H1 (cell line): ENCODE measurements around the gene ZDHHC8. TPM values are rescaled to one million over a fixed set of nuclear protein-coding genes. Genes with fewer than 3 reads are reported as not detected.
A peak's percentile ranks its signal among the peaks of the same experiment; 100 is the strongest.

Source experiments
- CTCF ChIA-PET: fragments of 300-600 bp; sonication (Branson Sonifier 250); formaldehyde crosslinking; loops from one replicate; lab custom pipeline; 2021; ENCODE audit not compliant: partially characterized antibody; lab: Charles Lee
- POLR2A ChIA-PET: fragments of 300-600 bp; sonication (Branson Sonifier 250); formaldehyde crosslinking; loops from one replicate; lab custom pipeline; 2021; ENCODE audit warnings: inconsistent platforms; ENCODE audit not compliant: partially characterized antibody; lab: Charles Lee
- DNase-seq, 2 experiments: peaks; one replicate each; pipeline versions ENCODE4 v3.0.0 to v3.0.0-alpha.2; 2010 to 2022; ENCODE audit warnings: low spot score in 2 of 2, low read depth in 1 of 2, mixed read lengths in 1 of 2
- FAIRE-seq: peaks from 2 replicates; lab custom pipeline; 2011; peaks lifted over from hg19 to GRCh38; lab: Jason Lieb, UNC
- H2AFZ ChIP-seq: 2 replicates; pipeline ENCODE4 v1.8.1; 2012; ENCODE audit warnings: low read length, inconsistent platforms
- H2AK5ac ChIP-seq: 2 replicates; pipeline ENCODE4 v1.6.1; 2013; ENCODE audit warnings: low read depth, low read length
- H2BK120ac ChIP-seq: replicated peaks from 2 replicates; pipeline ENCODE3; 2013; ENCODE audit warnings: low read depth, low read length, inconsistent platforms
- H2BK12ac ChIP-seq: 2 replicates; pipeline ENCODE4 v1.6.1; 2013; ENCODE audit warnings: low read depth, low read length
- H2BK15ac ChIP-seq: 2 replicates; pipeline ENCODE4 v1.6.1; 2013; ENCODE audit warnings: low read length
- H2BK20ac ChIP-seq: 2 replicates; pipeline ENCODE4 v1.6.1; 2013; ENCODE audit warnings: low read length
- H2BK5ac ChIP-seq: 2 replicates; pipeline ENCODE4 v1.6.1; 2013; ENCODE audit warnings: low read depth, low read length
- H3K14ac ChIP-seq: 2 replicates; pipeline ENCODE4 v1.6.1; 2013; ENCODE audit warnings: inconsistent platforms; ENCODE audit not compliant: insufficient read length
- H3K18ac ChIP-seq: 2 replicates; pipeline ENCODE4 v1.6.1; 2013; ENCODE audit warnings: low read length; ENCODE audit errors: extremely low read depth
- H3K23ac ChIP-seq: 2 replicates; pipeline ENCODE4 v1.6.1; 2013; ENCODE audit warnings: inconsistent platforms; ENCODE audit not compliant: insufficient read length
- H3K23me2 ChIP-seq: 2 replicates; pipeline ENCODE4 v1.6.1; 2013; ENCODE audit warnings: low read depth, low read length
- H3K27ac ChIP-seq: 2 replicates; pipeline ENCODE4 v1.6.1; 2011; ENCODE audit warnings: low read depth, low read length, inconsistent platforms
- H3K27me3 ChIP-seq, 4 experiments: replicated peaks in 1 of 4; 1 replicate in 1 of 4; 2 replicates in 3 of 4; pipeline versions ENCODE4 v1.6.1 to v1.8.1; 2011 to 2013; ENCODE audit warnings: low read length in 3 of 4, mild to moderate bottlenecking in 3 of 4, inconsistent platforms in 2 of 4, mixed read lengths in 2 of 4, moderate library complexity in 1 of 4; ENCODE audit not compliant: control insufficient read depth in 3 of 4, insufficient read depth in 3 of 4; ENCODE audit errors: extremely low read depth in 1 of 4
- H3K36me3 ChIP-seq, 4 experiments: 2 replicates each; pipeline versions ENCODE4 v1.6.1 to v1.8.1; 2011 to 2013; ENCODE audit warnings: mild to moderate bottlenecking in 4 of 4, low read length in 3 of 4, moderate library complexity in 2 of 4, control low read depth in 1 of 4, inconsistent platforms in 1 of 4; ENCODE audit not compliant: insufficient read depth in 4 of 4, control insufficient read depth in 2 of 4
- H3K4ac ChIP-seq: replicated peaks from 2 replicates; pipeline ENCODE3; 2013; ENCODE audit warnings: low read length, low read depth, mixed read lengths, inconsistent platforms; ENCODE audit not compliant: insufficient read length
- H3K4me1 ChIP-seq, 4 experiments: replicated peaks in 1 of 4; 1 replicate in 1 of 4; 2 replicates in 3 of 4; pipeline versions ENCODE4 v1.6.1 to v1.8.1; 2011 to 2013; ENCODE audit warnings: low read length in 3 of 4, inconsistent platforms in 2 of 4, mixed read lengths in 1 of 4; ENCODE audit not compliant: insufficient read depth in 4 of 4, control insufficient read depth in 3 of 4
- H3K4me2 ChIP-seq, 2 experiments: 2 replicates each; pipeline versions ENCODE4 v1.6.1 to v1.8.1; 2011 to 2013; ENCODE audit warnings: low read depth in 2 of 2, low read length in 2 of 2, control low read depth in 1 of 2, inconsistent platforms in 1 of 2, mild to moderate bottlenecking in 1 of 2; ENCODE audit not compliant: insufficient read depth in 1 of 2
- H3K4me3 ChIP-seq, 4 experiments: fragments of 200-600, 300-600 bp in 1 of 4; sonication (generic), shearing (Covaris generic), sonication (Bioruptor Twin) in 1 of 4; 2 replicates each; pipeline versions ENCODE4 v1.5.1 to v1.8.1; 2011 to 2016; ENCODE audit warnings: low read length in 4 of 4, low read depth in 3 of 4, control low read depth in 2 of 4, inconsistent platforms in 2 of 4, mild to moderate bottlenecking in 2 of 4, mixed read lengths in 1 of 4, moderate library complexity in 1 of 4; ENCODE audit not compliant: insufficient read depth in 2 of 4; ENCODE audit errors: extremely low read depth in 1 of 4
- H3K56ac ChIP-seq: replicated peaks from 2 replicates; pipeline ENCODE3; 2013; ENCODE audit warnings: low read depth, mild to moderate bottlenecking, mixed read lengths, low read length, inconsistent platforms; ENCODE audit not compliant: insufficient read length
- H3K79me1 ChIP-seq: 2 replicates; pipeline ENCODE4 v1.6.1; 2013; ENCODE audit warnings: low read depth, low read length, control low read depth
- H3K79me2 ChIP-seq, 2 experiments: 2 replicates each; pipeline versions ENCODE4 v1.6.1 to v1.8.1; 2012 to 2013; ENCODE audit warnings: low read length in 2 of 2, mild to moderate bottlenecking in 2 of 2, inconsistent platforms in 1 of 2; ENCODE audit not compliant: insufficient read depth in 2 of 2, control insufficient read depth in 1 of 2
- H3K9ac ChIP-seq, 4 experiments: replicated peaks in 1 of 4; 1 replicate in 1 of 4; 2 replicates in 3 of 4; pipeline versions ENCODE4 v1.6.1 to v1.8.1; 2011 to 2013; ENCODE audit warnings: low read depth in 3 of 4, low read length in 3 of 4, control low read depth in 2 of 4, mild to moderate bottlenecking in 2 of 4, moderate library complexity in 2 of 4, inconsistent platforms in 1 of 4; ENCODE audit errors: extremely low read depth in 1 of 4
- H3K9me3 ChIP-seq, 2 experiments: 2 replicates each; pipeline versions ENCODE4 v1.6.1 to v1.8.1; 2012 to 2013; ENCODE audit warnings: mild to moderate bottlenecking in 2 of 2, moderate library complexity in 2 of 2, control low read depth in 1 of 2, inconsistent platforms in 1 of 2, low read depth in 1 of 2, low read length in 1 of 2, mixed read lengths in 1 of 2; ENCODE audit not compliant: insufficient read depth in 2 of 2
- H4K20me1 ChIP-seq, 2 experiments: replicated peaks in 1 of 2; 2 replicates each; pipeline versions ENCODE3 to v1.8.1; 2011 to 2013; ENCODE audit warnings: inconsistent platforms in 2 of 2, low read length in 2 of 2, mild to moderate bottlenecking in 1 of 2; ENCODE audit not compliant: insufficient read depth in 2 of 2, control insufficient read depth in 1 of 2
- H4K5ac ChIP-seq: 2 replicates; pipeline ENCODE4 v1.6.1; 2013; ENCODE audit warnings: low read length, low read depth, mixed read lengths, inconsistent platforms; ENCODE audit not compliant: insufficient read length
- H4K8ac ChIP-seq: 2 replicates; pipeline ENCODE4 v1.8.0; 2013; ENCODE audit warnings: mild to moderate bottlenecking, moderate library complexity, low read length, inconsistent platforms; ENCODE audit not compliant: insufficient read depth; ENCODE audit errors: extremely low read depth
- H4K91ac ChIP-seq: replicated peaks from 2 replicates; pipeline ENCODE3; 2013; ENCODE audit warnings: low read length, mixed read lengths, inconsistent platforms; ENCODE audit not compliant: insufficient read length
- CBX8 ChIP-seq: fragments of 300-800, 300-1000 bp; sonication (generic); IDR thresholded peaks from 2 replicates; pipeline ENCODE4 v1.7.1; 2016; ENCODE audit warnings: low read depth, low read length, borderline replicate concordance
- HDAC2 ChIP-seq, 2 experiments: fragments of 300-600 bp in 1 of 2; sonication (generic) in 1 of 2; IDR thresholded peaks; 2 replicates each; pipeline ENCODE4 v1.6.1; 2011 to 2012; ENCODE audit warnings: low read depth in 2 of 2, low read length in 2 of 2, mild to moderate bottlenecking in 2 of 2, moderate library complexity in 2 of 2, borderline replicate concordance in 1 of 2, inconsistent platforms in 1 of 2
- HDAC6 ChIP-seq: IDR thresholded peaks from one replicate; pipeline ENCODE4 v1.7.1; 2012; ENCODE audit warnings: low read depth, mild to moderate bottlenecking, inconsistent platforms, low read length, moderate library complexity
- JUND ChIP-seq: IDR thresholded peaks from 2 replicates; pipeline ENCODE4 v1.6.1; 2011; ENCODE audit warnings: mild to moderate bottlenecking, improper control_type of control experiment, low read length
- MAFK ChIP-seq: IDR thresholded peaks from 2 replicates; pipeline ENCODE4 v1.6.1; 2012; ENCODE audit warnings: low read depth, mild to moderate bottlenecking, improper control_type of control experiment, low read length
- POLR2AphosphoS5 ChIP-seq: IDR thresholded peaks from 2 replicates; pipeline ENCODE4 v1.6.1; 2011; ENCODE audit warnings: low read depth, low read length
- RXRA ChIP-seq: IDR thresholded peaks from 2 replicates; pipeline ENCODE4 v1.6.1; 2011; ENCODE audit warnings: low read depth, mild to moderate bottlenecking, low read length, moderate library complexity; ENCODE audit not compliant: insufficient read depth
- SIN3A ChIP-seq, 2 experiments: IDR thresholded peaks in 1 of 2; conservative IDR thresholded peaks in 1 of 2; 2 replicates each; pipeline ENCODE4 v1.6.1; 2011 to 2012; ENCODE audit warnings: low read length in 2 of 2, improper control_type of control experiment in 1 of 2, low read depth in 1 of 2, mild to moderate bottlenecking in 1 of 2
- SP2 ChIP-seq: IDR thresholded peaks from 2 replicates; pipeline ENCODE4 v1.6.1; 2012; ENCODE audit warnings: mild to moderate bottlenecking, low read length, inconsistent platforms
- SP4 ChIP-seq: IDR thresholded peaks from 2 replicates; pipeline ENCODE4 v1.6.1; 2012; ENCODE audit warnings: low read length, inconsistent platforms
- SUZ12 ChIP-seq: fragments of 200-600 bp; sonication (generic); IDR thresholded peaks from 2 replicates; pipeline ENCODE4 v1.6.1; 2012; ENCODE audit warnings: mild to moderate bottlenecking, inconsistent platforms, low read length, moderate library complexity, mixed read lengths
- TAF7 ChIP-seq: optimal IDR thresholded peaks from 2 replicates; pipeline ENCODE3; 2011; ENCODE audit warnings: low read depth, mild to moderate bottlenecking, inconsistent platforms, low read length, moderate library complexity, borderline replicate concordance
- WGBS, 2 experiments: shearing (Covaris generic) in 1 of 2; methylation state at CpG; one replicate each; pipeline versions ENCODE4 v1.1.6 to v1.1.7; 2013 to 2015; ENCODE audit warnings: low lambda C conversion rate in 2 of 2, mixed read lengths in 2 of 2, inconsistent platforms in 1 of 2, low coverage in 1 of 2, missing lambda C conversion rate in 1 of 2; ENCODE audit not compliant: insufficient replicate concordance in 2 of 2, insufficient coverage in 1 of 2, insufficient read length in 1 of 2; ENCODE audit errors: extremely low coverage in 1 of 2, missing lambda C conversion rate in 1 of 2; 5-methylcytosine and 5-hydroxymethylcytosine counted together
- polyA plus RNA-seq, 7 experiments: library from polyadenylated mRNA; depleted of rRNA in 3 of 7; stranded (reverse) in 5 of 7; unstranded in 2 of 7; fragments of >200 nt in 5 of 7; fragments of 200-250 nt in 2 of 7; gene quantifications; 1 replicate in 5 of 7; 2 replicates in 1 of 7; 4 replicates in 1 of 7; pipeline versions ENCODE4 v1.2.1 to v1.2.3, GENCODE V29; 2011 to 2013; ENCODE audit warnings: missing spikeins in 2 of 7, mixed read lengths in 2 of 7
- total RNA-seq: library from RNA; stranded (reverse); fragmentation: NEBNext Ultra II Directional; extraction: Animal tissue kit (Norgen Biotek cat#: 25700); gene quantifications from 2 replicates; pipeline ENCODE4 v1.2.1, GENCODE V29; 2021

The ZDHHC8 gene
- total and polyA plus RNA-seq, 2 of the 8 experiments (the other 6 are each of a cell fraction or from before 2014, with no cell fraction given) = 18.6 to 65.6 TPM

GRCh38 chr22:20178075-20178914 lies 46.7 kb downstream of the ZDHHC8 start:
- H3K4me2 ChIP-seq = no peak overlapping the region
- no peak overlapping the region for H3K4ac ChIP-seq
- 93% methylated on average over 28 of the region's 29 CpGs; no CpG with 5 or more reads in 1 of the 2 experiments for WGBS, 2 experiments
- no peak overlapping the region for H2BK12ac ChIP-seq
- H3K14ac ChIP-seq = no peak overlapping the region
- H4K91ac ChIP-seq = no peak overlapping the region
- H4K20me1 ChIP-seq = peaks cover 0 to 2% of the 10 kb centered on the region in 2 experiments
- H2AFZ ChIP-seq = no peak overlapping the region
- H3K9me3 ChIP-seq = no peaks in the 10 kb centered on the region
- ChIA-PET POLR2A (interaction anchor here (0.5 to 1.0 kb wide), 2 partner anchors 24 to 140 kb away, joined by 3 to 5 read pairs; no protein-coding TSS in a partner anchor), CTCF (interaction anchor here (0.7 to 1.9 kb wide), 7 partner anchors 8 to 82 kb away, joined by 3 to 8 read pairs (median 4); no protein-coding TSS in a partner anchor)
- H3K4me1 ChIP-seq = peaks cover 0 to 8% (median 0%) of the 10 kb centered on the region in 4 experiments; a peak in 2 of 7 replicates
- no peak overlapping the region for H3K27ac ChIP-seq
- no peaks in the 10 kb centered on the region for H3K79me2 ChIP-seq
- H3K27me3 ChIP-seq = no peaks in the 10 kb centered on the region
- peak overlapping the region; percentile 51 for H4K8ac ChIP-seq
- no peak overlapping the region for H2AK5ac ChIP-seq
- H4K5ac ChIP-seq = no peak overlapping the region
- DNase-seq (no peak), FAIRE-seq (no peak)
- H3K23me2 ChIP-seq = no peaks in the 10 kb centered on the region
- no peak overlapping the region for H3K9ac ChIP-seq
- no peak overlapping the region for H3K4me3 ChIP-seq
- H2BK5ac ChIP-seq = no peak overlapping the region
- no peak overlapping the region for H3K18ac ChIP-seq
- no peak overlapping the region for H2BK20ac ChIP-seq
- no peaks in the 10 kb centered on the region for H3K36me3 ChIP-seq
- no peak overlapping the region for H2BK120ac ChIP-seq
- H3K56ac ChIP-seq = no peak overlapping the region
- no peak overlapping the region for H2BK15ac ChIP-seq
- H3K23ac ChIP-seq = no peak overlapping the region
- H3K79me1 ChIP-seq = no peaks in the 10 kb centered on the region
- no peak for TF ChIP-seq CBX8
- no peak for TF ChIP-seq SP2
- no peak for TF ChIP-seq HDAC6
- TF ChIP-seq TAF7 = no peak
- TF ChIP-seq RXRA = no peak
- TF ChIP-seq SP4 = no peak
- no peak for TF ChIP-seq HDAC2 (IDR thresholded peaks at IDR 0.05; ENCODE audit: borderline replicate concordance in 1 of 2, low read depth in 2 of 2, low read length in 2 of 2)
- TF ChIP-seq JUND = no peak
- TF ChIP-seq SIN3A (conservative IDR thresholded peaks at IDR 0.05 in 1 of 2, IDR thresholded peaks at IDR 0.05 in 1 of 2; ENCODE audit: low read depth in 1 of 2, low read length in 2 of 2) = no peak
- no peak for TF ChIP-seq MAFK
- TF ChIP-seq POLR2AphosphoS5 = no peak
- TF ChIP-seq SUZ12 = no peak
